Esophagus muscularis mucosa (tissue), 4 donors: ENCODE results near the gene IFT43.

Experiments used
- CTCF ChIP-seq, 3 experiments: fragments of 200-600 bp in 2 of 3; fragments of 450-650 bp in 1 of 3; sonication (generic) in 2 of 3; IDR thresholded peaks; one replicate each; pipeline ENCODE4 v1.5.1; 2017 to 2019; ENCODE audit warnings: antibody characterized with exemption in 3 of 3, mild to moderate bottlenecking in 2 of 3, moderate library complexity in 1 of 3
- EP300 ChIP-seq: sonication (generic); formaldehyde crosslinking; IDR thresholded peaks from one replicate; pipeline ENCODE4 v1.6.1; 2017; ENCODE audit warnings: antibody characterized with exemption
- POLR2A ChIP-seq: fragments of 450-650 bp; IDR thresholded peaks from one replicate; pipeline ENCODE4 v1.6.1; 2017; ENCODE audit warnings: antibody characterized with exemption, moderate library complexity, mild to moderate bottlenecking, low read depth

- TF ChIP-seq EP300, result no peak
- no peak for TF ChIP-seq CTCF (IDR thresholded peaks at IDR 0.05)
- TF ChIP-seq POLR2A, result no peak
Observed at GRCh38 chr14:75986439-75986765, 839 bp downstream of the IFT43 start.
